ENCODE results near the gene ASAP3. TPM values are rescaled to one million over a fixed set of nuclear protein-coding genes. Genes with fewer than 3 reads are reported as not detected.

The ASAP3 gene
- total and polyA plus RNA-seq, 9 of the 15 experiments (the other 6 are each of a cell fraction or from before 2014, with no cell fraction given) = 1.7 to 31.2 (median 17.4) TPM

DNA sequence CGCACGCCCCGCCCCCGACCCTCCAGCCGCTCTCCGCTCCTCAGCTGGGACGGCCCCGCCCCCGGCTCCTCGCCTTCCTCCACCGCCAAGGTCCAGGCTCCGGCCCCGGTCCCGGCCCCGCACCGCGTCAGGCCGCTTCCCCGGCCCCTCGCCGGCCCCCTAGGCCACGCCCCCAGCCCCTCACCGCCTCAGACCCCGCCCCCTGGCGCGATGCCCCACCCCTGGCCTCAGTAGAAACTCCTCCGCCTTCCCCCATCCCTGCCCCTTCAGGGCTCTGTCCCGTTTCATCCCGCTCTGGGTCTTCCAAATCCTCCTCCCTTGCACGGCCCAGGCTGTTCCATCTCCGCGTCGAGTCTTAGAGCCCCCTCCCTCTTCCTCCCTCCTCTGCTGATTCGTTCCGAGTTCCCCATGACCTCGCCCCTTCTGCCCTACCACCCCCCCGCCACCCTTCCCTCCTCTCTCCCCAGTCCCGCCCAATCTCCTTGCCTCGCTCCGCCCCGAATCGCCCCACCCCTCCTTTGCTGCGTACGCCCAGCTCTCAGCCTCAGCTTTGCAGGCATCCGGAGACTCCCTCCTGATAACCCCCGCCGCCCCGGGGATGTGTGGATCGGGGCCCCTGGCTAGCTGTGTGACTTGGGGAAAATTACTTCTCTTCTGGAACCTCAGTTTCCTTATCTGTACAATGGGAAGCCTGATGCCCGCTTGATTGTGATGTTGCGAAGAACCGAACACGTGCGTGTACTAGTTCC is 448 bp upstream of the ASAP3 start (continued):
- TF ChIP-seq, protein P1, sequence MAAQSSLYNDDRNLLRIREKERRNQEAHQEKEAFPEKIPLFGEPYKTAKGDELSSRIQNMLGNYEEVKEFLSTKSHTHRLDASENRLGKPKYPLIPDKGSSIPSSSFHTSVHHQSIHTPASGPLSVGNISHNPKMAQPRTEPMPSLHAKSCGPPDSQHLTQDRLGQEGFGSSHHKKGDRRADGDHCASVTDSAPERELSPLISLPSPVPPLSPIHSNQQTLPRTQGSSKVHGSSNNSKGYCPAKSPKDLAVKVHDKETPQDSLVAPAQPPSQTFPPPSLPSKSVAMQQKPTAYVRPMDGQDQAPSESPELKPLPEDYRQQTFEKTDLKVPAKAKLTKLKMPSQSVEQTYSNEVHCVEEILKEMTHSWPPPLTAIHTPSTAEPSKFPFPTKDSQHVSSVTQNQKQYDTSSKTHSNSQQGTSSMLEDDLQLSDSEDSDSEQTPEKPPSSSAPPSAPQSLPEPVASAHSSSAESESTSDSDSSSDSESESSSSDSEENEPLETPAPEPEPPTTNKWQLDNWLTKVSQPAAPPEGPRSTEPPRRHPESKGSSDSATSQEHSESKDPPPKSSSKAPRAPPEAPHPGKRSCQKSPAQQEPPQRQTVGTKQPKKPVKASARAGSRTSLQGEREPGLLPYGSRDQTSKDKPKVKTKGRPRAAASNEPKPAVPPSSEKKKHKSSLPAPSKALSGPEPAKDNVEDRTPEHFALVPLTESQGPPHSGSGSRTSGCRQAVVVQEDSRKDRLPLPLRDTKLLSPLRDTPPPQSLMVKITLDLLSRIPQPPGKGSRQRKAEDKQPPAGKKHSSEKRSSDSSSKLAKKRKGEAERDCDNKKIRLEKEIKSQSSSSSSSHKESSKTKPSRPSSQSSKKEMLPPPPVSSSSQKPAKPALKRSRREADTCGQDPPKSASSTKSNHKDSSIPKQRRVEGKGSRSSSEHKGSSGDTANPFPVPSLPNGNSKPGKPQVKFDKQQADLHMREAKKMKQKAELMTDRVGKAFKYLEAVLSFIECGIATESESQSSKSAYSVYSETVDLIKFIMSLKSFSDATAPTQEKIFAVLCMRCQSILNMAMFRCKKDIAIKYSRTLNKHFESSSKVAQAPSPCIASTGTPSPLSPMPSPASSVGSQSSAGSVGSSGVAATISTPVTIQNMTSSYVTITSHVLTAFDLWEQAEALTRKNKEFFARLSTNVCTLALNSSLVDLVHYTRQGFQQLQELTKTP (IDR thresholded peaks at IDR 0.05; ENCODE audit: low read depth in 1 of 2, partially characterized antibody in 2 of 2) = peak in 1 of 2 experiments; percentile 38
- TF ChIP-seq POLR3G (IDR thresholded peaks at IDR 0.05; ENCODE audit: extremely low read depth, insufficient read length, insufficient replicate concordance) (no peak), SAFB2 (IDR thresholded peaks at IDR 0.05; ENCODE audit: borderline replicate concordance, low read depth, low read length, severe bottlenecking) (no peak), KLF10 (CRISPR knock-in tag; IDR thresholded peaks at IDR 0.05) (no peak), LCOR (CRISPR knock-in tag; IDR thresholded peaks at IDR 0.05) (peak; percentile 70; the same call in 1 of the 2 replicates), MTF1 (CRISPR knock-in tag; IDR thresholded peaks at IDR 0.05; ENCODE audit: borderline replicate concordance) (no peak), NFYB (IDR thresholded peaks at IDR 0.05; ENCODE audit: extremely low read depth, insufficient read length) (no peak), MBD2 (IDR thresholded peaks at IDR 0.05; ENCODE audit: borderline replicate concordance, low read depth) (0 out of 2 replicates have a peak, but pooled peaks have one; percentile 17), ZNF175 (CRISPR knock-in tag; IDR thresholded peaks at IDR 0.05; ENCODE audit: low read depth) (no peak), ETV5 (CRISPR knock-in tag; IDR thresholded peaks at IDR 0.05; ENCODE audit: low read depth) (peak; percentile 81), ZBTB17 (CRISPR knock-in tag; IDR thresholded peaks at IDR 0.05) (no peak)
- TF ChIP-seq, protein P2, sequence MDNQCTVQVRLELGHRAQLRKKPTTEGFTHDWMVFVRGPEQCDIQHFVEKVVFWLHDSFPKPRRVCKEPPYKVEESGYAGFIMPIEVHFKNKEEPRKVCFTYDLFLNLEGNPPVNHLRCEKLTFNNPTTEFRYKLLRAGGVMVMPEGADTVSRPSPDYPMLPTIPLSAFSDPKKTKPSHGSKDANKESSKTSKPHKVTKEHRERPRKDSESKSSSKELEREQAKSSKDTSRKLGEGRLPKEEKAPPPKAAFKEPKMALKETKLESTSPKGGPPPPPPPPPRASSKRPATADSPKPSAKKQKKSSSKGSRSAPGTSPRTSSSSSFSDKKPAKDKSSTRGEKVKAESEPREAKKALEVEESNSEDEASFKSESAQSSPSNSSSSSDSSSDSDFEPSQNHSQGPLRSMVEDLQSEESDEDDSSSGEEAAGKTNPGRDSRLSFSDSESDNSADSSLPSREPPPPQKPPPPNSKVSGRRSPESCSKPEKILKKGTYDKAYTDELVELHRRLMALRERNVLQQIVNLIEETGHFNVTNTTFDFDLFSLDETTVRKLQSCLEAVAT (IDR thresholded peaks at IDR 0.05) = 0 out of 4 replicates have a peak, but pooled peaks of 1 of the 2 experiments have one; percentile 28
- TF ChIP-seq, protein P3, sequence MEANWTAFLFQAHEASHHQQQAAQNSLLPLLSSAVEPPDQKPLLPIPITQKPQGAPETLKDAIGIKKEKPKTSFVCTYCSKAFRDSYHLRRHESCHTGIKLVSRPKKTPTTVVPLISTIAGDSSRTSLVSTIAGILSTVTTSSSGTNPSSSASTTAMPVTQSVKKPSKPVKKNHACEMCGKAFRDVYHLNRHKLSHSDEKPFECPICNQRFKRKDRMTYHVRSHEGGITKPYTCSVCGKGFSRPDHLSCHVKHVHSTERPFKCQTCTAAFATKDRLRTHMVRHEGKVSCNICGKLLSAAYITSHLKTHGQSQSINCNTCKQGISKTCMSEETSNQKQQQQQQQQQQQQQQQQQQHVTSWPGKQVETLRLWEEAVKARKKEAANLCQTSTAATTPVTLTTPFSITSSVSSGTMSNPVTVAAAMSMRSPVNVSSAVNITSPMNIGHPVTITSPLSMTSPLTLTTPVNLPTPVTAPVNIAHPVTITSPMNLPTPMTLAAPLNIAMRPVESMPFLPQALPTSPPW (CRISPR knock-in tag; IDR thresholded peaks at IDR 0.05) = peak; percentile 98
- TF ChIP-seq, protein P4, sequence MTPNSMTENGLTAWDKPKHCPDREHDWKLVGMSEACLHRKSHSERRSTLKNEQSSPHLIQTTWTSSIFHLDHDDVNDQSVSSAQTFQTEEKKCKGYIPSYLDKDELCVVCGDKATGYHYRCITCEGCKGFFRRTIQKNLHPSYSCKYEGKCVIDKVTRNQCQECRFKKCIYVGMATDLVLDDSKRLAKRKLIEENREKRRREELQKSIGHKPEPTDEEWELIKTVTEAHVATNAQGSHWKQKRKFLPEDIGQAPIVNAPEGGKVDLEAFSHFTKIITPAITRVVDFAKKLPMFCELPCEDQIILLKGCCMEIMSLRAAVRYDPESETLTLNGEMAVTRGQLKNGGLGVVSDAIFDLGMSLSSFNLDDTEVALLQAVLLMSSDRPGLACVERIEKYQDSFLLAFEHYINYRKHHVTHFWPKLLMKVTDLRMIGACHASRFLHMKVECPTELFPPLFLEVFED (CRISPR knock-in tag; conservative IDR thresholded peaks at IDR 0.05) = 0 out of 2 replicates have a peak, but pooled peaks have one; percentile 21
- TF ChIP-seq, protein P5, sequence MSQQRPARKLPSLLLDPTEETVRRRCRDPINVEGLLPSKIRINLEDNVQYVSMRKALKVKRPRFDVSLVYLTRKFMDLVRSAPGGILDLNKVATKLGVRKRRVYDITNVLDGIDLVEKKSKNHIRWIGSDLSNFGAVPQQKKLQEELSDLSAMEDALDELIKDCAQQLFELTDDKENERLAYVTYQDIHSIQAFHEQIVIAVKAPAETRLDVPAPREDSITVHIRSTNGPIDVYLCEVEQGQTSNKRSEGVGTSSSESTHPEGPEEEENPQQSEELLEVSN (IDR thresholded peaks at IDR 0.05; ENCODE audit: borderline replicate concordance in 1 of 2, extremely low read depth in 1 of 2, insufficient read depth in 1 of 2, insufficient read length in 1 of 2, low read depth in 1 of 2, low read length in 1 of 2, poor library complexity in 1 of 2, severe bottlenecking in 1 of 2) = peak; percentile 10 to 23
